ENCODE results near the gene COLEC11. TPM values are rescaled to one million over a fixed set of nuclear protein-coding genes. Genes with fewer than 3 reads are reported as not detected.

COLEC11 gene
- total RNA-seq, 1 experiment from 2014 or later: 0.39 TPM

GRCh38 chr2:3641181-3641580 lies 46.3 kb downstream of the COLEC11 start:
- Histone ChIP-seq H3K23ac (ENCODE audit: insufficient read length, low read depth, low read length) (no peak overlapping the region), H4K5ac (ENCODE audit: insufficient read length, low read depth, low read length) (no peak overlapping the region), H3K4me1 (ENCODE audit: insufficient read depth, low read length) (no peaks in the 10 kb centered on the region), H3K9ac (ENCODE audit: extremely low read depth, insufficient read length, low read length) (no peak overlapping the region), H4K91ac (ENCODE audit: insufficient read length, low read depth, low read length) (no peak overlapping the region), H4K20me1 (ENCODE audit: control insufficient read depth, insufficient read depth, insufficient read length) (no peaks in the 10 kb centered on the region), H2BK12ac (ENCODE audit: insufficient read length, low read depth, low read length) (no peak overlapping the region), H3K4ac (ENCODE audit: low read depth, low read length) (no peak overlapping the region), H3K56ac (ENCODE audit: insufficient read length, low read depth, low read length) (no peak overlapping the region), H2BK5ac (ENCODE audit: insufficient read length, low read length) (no peak overlapping the region), H2AK5ac (ENCODE audit: insufficient read length, low read length) (no peak overlapping the region), H3K18ac (ENCODE audit: insufficient read length, low read depth, low read length) (no peak overlapping the region), H2AFZ (ENCODE audit: low read length) (no peak overlapping the region), H3T11ph (ENCODE audit: low read length) (no peak overlapping the region), H3K79me1 (ENCODE audit: insufficient read depth, low read depth, low read length, poor library complexity, severe bottlenecking) (no peaks in the 10 kb centered on the region), H2BK15ac (ENCODE audit: low read depth, low read length) (no peak overlapping the region), H3K14ac (ENCODE audit: insufficient read depth, low read length) (no peak overlapping the region), H3K23me2 (ENCODE audit: insufficient read length, low read depth, low read length, poor library complexity, severe bottlenecking) (no peaks in the 10 kb centered on the region), H3K4me2 (ENCODE audit: insufficient read depth, insufficient read length, low read length) (no peak overlapping the region), H3K27ac (ENCODE audit: insufficient read length, low read depth, low read length) (no peak overlapping the region), H3K9me3 (ENCODE audit: control insufficient read depth, low read depth, low read length) (no peaks in the 10 kb centered on the region), H3K27me3 (ENCODE audit: insufficient read depth, low read length) (no peaks in the 10 kb centered on the region), H2BK20ac (ENCODE audit: low read depth, low read length, poor library complexity, severe bottlenecking) (no peak overlapping the region), H3K79me2 (ENCODE audit: insufficient read depth, low read length) (no peaks in the 10 kb centered on the region), H2BK120ac (ENCODE audit: low read depth, low read length, poor library complexity, severe bottlenecking) (no peak overlapping the region), H4K8ac (replicated peaks; ENCODE audit: insufficient read length, low read depth, low read length) (no peak overlapping the region)
- Mint-ChIP-seq H3K27ac (no peak overlapping the region), H3K4me3 (no peak overlapping the region), H3K4me1 (peaks cover 3 to 5% of the 10 kb centered on the region in 2 experiments; a peak in 1 of 4 replicates), H3K27me3 (ENCODE audit: low read depth) (peaks cover 10% of the 10 kb centered on the region), H3K36me3 (ENCODE audit: insufficient read depth in 1 of 3, low read depth in 3 of 3) (no peaks in the 10 kb centered on the region), H3K9me3 (no peaks in the 10 kb centered on the region)
- no CpG with 5 or more reads among the region's 13 CpGs for WGBS (ENCODE audit: extremely low coverage, insufficient read length, low lambda C conversion rate)
- peak; percentile 14 for DNase-seq
- TF ChIP-seq, protein P1, sequence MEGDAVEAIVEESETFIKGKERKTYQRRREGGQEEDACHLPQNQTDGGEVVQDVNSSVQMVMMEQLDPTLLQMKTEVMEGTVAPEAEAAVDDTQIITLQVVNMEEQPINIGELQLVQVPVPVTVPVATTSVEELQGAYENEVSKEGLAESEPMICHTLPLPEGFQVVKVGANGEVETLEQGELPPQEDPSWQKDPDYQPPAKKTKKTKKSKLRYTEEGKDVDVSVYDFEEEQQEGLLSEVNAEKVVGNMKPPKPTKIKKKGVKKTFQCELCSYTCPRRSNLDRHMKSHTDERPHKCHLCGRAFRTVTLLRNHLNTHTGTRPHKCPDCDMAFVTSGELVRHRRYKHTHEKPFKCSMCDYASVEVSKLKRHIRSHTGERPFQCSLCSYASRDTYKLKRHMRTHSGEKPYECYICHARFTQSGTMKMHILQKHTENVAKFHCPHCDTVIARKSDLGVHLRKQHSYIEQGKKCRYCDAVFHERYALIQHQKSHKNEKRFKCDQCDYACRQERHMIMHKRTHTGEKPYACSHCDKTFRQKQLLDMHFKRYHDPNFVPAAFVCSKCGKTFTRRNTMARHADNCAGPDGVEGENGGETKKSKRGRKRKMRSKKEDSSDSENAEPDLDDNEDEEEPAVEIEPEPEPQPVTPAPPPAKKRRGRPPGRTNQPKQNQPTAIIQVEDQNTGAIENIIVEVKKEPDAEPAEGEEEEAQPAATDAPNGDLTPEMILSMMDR (conservative IDR thresholded peaks at IDR 0.05): no peak

Measured in H9 (cell line).